HCT116 (cell line): ENCODE results near the gene SYNE2.

ENCODE experiments used
- EZH2phosphoT487 ChIP-seq: fragments of 200-600 bp; IDR thresholded peaks from 2 replicates; pipeline ENCODE4 v1.6.1; 2018; ENCODE audit warnings: antibody characterized with exemption, borderline replicate concordance
- SIN3A ChIP-seq: IDR thresholded peaks from 2 replicates; pipeline ENCODE4 v1.6.1; 2012; ENCODE audit warnings: low read depth

GRCh38 chr14:63922696-63923421 lies 70.1 kb downstream of the SYNE2 start:
- TF ChIP-seq SIN3A (no peak), EZH2phosphoT487 (no peak)
